ENCODE results near the gene TOLLIP.
"Not testable (repeated sequence)": the region's sequence is repeated elsewhere in the genome, so short reads cannot be mapped to it uniquely, and the experiment has no call there.

Gene TOLLIP

DNA sequence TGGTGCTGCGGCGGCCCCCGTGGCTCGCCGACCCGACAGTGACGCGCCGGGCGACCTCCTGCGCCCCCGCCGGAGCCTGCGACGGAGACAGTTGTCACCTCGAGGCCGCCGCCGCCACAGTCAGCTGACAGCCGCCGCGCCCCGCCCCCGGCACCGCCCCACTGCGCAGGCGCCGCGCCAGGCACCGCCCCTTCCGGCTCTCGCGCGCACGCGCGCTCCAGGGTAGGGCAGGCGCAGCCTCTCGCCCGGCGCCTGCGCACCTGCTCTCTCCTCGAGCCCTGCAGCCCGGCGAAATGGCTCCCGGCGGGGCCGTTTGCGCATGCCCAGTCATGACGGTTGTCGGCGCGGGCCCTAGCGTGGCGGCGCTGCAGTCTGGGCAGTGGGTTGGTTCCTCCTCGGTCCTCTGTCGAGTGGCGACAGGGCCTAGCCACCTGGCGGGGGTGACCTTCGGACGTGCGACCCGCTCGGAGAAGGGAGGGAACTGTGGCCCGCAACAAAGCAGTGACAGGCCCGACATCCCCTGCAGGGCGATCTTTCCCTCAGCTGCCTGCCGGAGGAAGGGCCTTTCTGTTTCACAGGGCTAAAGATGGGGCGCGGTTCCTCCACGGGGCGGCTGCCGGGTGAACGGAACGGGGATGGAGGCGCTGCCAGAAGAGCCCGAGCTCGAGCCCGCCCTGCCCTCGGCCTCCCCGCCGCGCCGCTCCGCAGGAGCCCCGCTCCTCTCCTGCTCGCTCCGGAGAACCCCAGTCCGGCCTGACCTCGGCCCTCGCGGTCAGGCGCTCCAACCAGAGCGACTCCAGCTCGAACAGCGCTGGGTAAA, at the start of gene TOLLIP:
TSS of gene TOLLIP (minus strand) at position 135 of the 820 bp plus-strand sequence. CDS start at position 1, 134 bp downstream.
- Mint-ChIP-seq H3K27ac (peak within 1 kb of the TSS; percentile 91), H3K4me1 (peaks cover 57% of the 10 kb centered on the region), H3K9me3 (peaks cover 9% of the 10 kb centered on the region), H3K4me3 (peak within 1 kb of the TSS; percentile 88), H3K36me3 (peaks cover 20% of the 10 kb centered on the region), H3K27me3 (no peaks in the 10 kb centered on the region)
- peak; percentile 85 for ATAC-seq

DNA sequence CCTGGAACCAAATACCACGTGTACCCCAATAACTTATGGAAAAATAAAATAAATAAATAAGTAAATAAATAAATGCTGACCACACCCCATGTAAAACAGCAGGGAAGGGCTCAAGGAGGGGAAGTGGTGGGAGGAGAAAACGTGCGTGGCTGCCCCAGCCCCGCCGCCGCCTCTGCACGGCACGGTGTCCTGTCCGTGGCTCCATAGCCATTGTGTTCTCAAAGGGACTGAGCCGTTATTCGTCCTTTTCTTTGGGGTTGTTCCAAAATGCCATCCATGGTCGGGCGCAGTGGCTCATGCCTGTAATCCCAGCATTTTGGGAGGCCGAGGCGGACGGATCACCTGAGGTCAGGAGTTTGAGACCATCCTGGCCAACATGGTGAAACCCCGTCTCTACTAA, 49.5 kb upstream of the TOLLIP start:
- not testable (repeated sequence) for H3K4me3 Mint-ChIP-seq, H3K4me1 Mint-ChIP-seq, H3K36me3 Mint-ChIP-seq, ATAC-seq, H3K27ac Mint-ChIP-seq, H3K9me3 Mint-ChIP-seq
- H3K27me3 Mint-ChIP-seq, result peaks cover 27% of the 10 kb centered on the region

- H3K27ac Mint-ChIP-seq, result no peak overlapping the region
- H3K4me1 Mint-ChIP-seq, result no peaks in the 10 kb centered on the region
- peaks cover 33% of the 10 kb centered on the region for H3K27me3 Mint-ChIP-seq
- no peak overlapping the region for H3K4me3 Mint-ChIP-seq
- H3K36me3 Mint-ChIP-seq, result no peaks in the 10 kb centered on the region
- no peaks in the 10 kb centered on the region for H3K9me3 Mint-ChIP-seq
- ATAC-seq, result no peak
These were observed 48.9 kb upstream of the TOLLIP start for GRCh38 chr11:1358286-1358685.

GRCh38 chr11:1356478-1356960, 47.1 kb upstream of the TOLLIP start:
- H3K27me3 Mint-ChIP-seq, result peaks cover 39% of the 10 kb centered on the region
- no peak overlapping the region for H3K4me3 Mint-ChIP-seq
- H3K9me3 Mint-ChIP-seq, result no peaks in the 10 kb centered on the region
- no peak overlapping the region for H3K27ac Mint-ChIP-seq
- H3K4me1 Mint-ChIP-seq, result no peaks in the 10 kb centered on the region
- H3K36me3 Mint-ChIP-seq, result no peaks in the 10 kb centered on the region
- peak; percentile 25 for ATAC-seq

- H3K9me3 Mint-ChIP-seq, result no peaks in the 10 kb centered on the region
- H3K36me3 Mint-ChIP-seq, result no peaks in the 10 kb centered on the region
- ATAC-seq, result no peak
- H3K4me1 Mint-ChIP-seq, result no peaks in the 10 kb centered on the region
- H3K4me3 Mint-ChIP-seq, result no peak overlapping the region
- no peak overlapping the region for H3K27ac Mint-ChIP-seq
- H3K27me3 Mint-ChIP-seq, result peaks cover 39% of the 10 kb centered on the region
These were observed 46.6 kb upstream of the TOLLIP start for GRCh38 chr11:1356007-1356435.

- no peaks in the 10 kb centered on the region for H3K36me3 Mint-ChIP-seq
- no peaks in the 10 kb centered on the region for H3K4me1 Mint-ChIP-seq
- no peak for ATAC-seq
- H3K4me3 Mint-ChIP-seq, result no peak overlapping the region
- no peak overlapping the region for H3K27ac Mint-ChIP-seq
- no peaks in the 10 kb centered on the region for H3K9me3 Mint-ChIP-seq
- H3K27me3 Mint-ChIP-seq, result peaks cover 39% of the 10 kb centered on the region
These were observed 44.9 kb upstream of the TOLLIP start for GRCh38 chr11:1354125-1354938.

DNA sequence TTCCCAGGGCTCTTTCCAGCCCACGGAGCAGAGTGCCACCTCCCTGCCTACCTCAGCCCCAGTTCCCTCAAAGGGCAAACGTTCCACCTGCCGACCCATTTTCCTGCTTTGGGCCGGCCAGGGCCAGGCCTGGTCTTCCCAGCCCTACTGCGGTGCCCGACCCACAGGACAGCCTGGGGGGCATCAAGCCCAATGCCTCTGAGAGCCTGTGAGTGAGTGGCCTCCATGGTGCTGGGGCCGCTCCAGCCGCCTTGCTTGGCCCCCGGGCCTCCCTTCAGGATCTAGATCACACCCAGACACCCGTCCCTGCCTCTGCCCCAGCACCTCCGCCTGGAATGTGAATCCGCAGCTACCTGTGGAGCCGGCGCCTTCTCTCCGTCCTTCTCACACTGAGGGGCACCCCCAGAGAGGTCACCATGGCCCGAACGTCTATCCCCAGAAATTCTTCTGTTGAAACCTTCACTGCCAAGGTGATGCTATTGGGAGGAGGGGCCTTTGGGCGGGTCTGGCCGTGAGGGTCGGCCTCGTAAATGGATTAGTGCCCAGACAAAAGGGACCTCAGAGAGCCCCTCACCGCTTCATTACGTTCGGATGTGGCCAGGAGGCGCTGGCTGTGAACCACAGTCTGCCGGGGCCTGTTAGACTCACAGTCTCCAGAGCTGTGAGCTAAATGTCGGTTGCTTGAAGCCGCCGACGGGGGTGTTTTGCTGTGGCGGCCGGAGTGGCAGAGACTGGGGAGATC, 44.1 kb upstream of the TOLLIP start:
- Mint-ChIP-seq H3K27me3 (peaks cover 39% of the 10 kb centered on the region), H3K27ac (no peak overlapping the region), H3K4me1 (no peaks in the 10 kb centered on the region), H3K9me3 (no peaks in the 10 kb centered on the region), H3K4me3 (no peak overlapping the region), H3K36me3 (no peaks in the 10 kb centered on the region)
- ATAC-seq, result no peak

DNA sequence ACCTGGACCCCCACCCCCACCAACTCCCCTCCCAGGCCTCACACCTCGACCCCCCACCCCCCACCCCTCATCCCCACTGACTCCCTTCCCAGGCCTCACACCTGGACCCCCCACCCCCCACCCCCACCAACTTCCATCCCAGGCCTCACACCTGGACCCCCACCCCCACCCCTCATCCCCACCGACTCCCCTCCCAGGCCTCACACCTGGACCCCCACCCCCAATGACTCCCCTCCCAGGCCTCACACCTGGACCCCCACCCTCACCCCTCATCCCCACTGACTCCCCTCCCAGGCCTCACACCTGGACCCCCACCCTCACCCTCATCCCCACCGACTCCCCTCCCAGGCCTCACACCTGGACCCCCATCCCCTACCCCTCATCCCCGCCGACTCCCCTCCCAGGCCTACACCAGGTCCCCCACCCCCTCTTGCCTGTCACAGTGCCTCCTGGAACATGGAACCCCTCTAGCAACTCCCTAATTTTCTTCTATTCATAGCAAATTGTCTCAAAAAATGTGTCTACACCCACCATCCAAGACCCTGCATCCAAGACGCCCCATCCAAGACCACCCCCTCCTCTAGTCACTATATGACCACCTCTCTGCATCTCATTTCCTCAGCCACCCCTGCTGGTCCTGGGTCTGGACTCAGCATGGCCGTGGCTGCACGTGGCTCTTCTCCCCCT, 43.4 kb upstream of the TOLLIP start:
- ATAC-seq, result no peak
- Mint-ChIP-seq H3K4me1 (no peaks in the 10 kb centered on the region), H3K4me3 (no peak overlapping the region), H3K27me3 (peaks cover 39% of the 10 kb centered on the region), H3K27ac (no peak overlapping the region), H3K36me3 (no peaks in the 10 kb centered on the region), H3K9me3 (no peaks in the 10 kb centered on the region)

- H3K4me3 Mint-ChIP-seq, result no peak overlapping the region
- H3K27ac Mint-ChIP-seq, result peak overlapping the region; percentile 70
- H3K9me3 Mint-ChIP-seq, result no peaks in the 10 kb centered on the region
- H3K36me3 Mint-ChIP-seq, result no peaks in the 10 kb centered on the region
- H3K4me1 Mint-ChIP-seq, result no peaks in the 10 kb centered on the region
- H3K27me3 Mint-ChIP-seq, result peaks cover 30% of the 10 kb centered on the region
- ATAC-seq, result no peak
These were observed 42.0 kb upstream of the TOLLIP start for GRCh38 chr11:1351278-1351937.

DNA sequence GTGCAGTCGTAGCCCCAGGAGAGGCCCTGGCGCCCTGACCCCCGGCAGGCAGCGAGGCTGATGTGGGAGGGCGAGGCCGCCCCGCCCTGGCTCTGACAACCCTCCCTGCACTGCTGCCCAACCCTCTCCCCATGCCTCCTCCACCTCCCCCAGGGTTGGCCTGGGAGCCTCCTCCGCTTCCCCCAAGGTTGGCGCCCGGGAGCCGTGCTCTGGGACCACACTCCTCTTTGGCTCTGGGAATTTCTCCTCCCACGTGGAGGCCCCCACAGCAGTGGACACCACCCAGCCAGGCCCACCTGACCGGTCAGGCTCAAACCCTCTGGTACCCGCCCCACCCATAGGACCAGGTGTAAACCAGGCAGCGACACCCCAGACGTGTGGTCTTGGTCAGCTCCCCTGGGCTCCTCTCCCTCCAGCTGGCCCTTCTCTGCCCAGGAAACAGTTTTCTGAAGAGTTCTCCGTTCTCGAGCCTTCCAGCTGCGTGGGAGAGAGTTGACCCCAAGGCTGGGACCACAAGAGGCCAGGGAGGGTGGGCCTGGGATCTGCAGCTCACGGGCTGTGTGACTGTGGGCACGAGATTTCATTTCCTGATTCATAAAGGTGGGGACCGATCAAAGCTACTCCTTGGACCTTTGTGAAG, 40.8 kb upstream of the TOLLIP start:
- Mint-ChIP-seq H3K9me3 (no peaks in the 10 kb centered on the region), H3K4me1 (no peaks in the 10 kb centered on the region), H3K4me3 (no peak overlapping the region), H3K27ac (no peak overlapping the region), H3K36me3 (no peaks in the 10 kb centered on the region), H3K27me3 (peaks cover 23% of the 10 kb centered on the region)
- no peak for ATAC-seq

DNA sequence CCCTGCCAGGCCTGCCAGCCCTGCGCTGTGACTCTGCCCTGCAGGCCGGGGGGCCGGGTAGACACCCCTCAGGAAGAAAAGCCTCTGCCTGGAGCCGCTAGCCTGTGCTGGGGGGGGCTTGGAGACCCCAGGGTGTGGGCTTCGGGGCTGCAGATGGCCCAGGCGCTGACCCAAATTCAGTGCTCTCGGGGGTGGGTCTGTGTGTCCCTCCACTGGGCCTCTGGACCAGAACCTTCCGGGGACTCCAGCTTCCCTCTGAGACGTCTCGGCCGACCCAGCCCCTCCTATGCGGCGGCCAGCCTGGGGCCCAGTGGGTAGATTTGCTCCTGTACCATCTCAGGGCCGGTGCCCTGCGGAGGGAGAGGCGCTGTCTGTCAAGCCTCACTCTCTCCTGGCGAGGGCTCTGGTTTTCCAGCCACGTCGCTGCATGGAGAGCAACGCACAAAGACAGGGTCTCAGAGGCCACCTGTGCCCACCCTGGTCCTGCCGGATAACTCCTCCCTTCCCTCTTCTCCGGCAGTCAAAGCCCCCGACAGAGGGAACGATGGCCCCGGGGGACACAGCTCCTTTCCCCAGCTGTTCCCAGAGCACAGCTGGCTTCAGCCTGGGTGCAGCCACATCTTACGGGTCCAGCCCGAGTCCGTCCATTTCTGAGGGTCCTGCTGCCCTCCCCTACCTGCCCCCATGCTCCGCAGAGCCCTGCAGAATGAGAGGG, 40.1 kb upstream of the TOLLIP start:
- Mint-ChIP-seq H3K27ac (no peak overlapping the region), H3K27me3 (peaks cover 17% of the 10 kb centered on the region), H3K9me3 (no peaks in the 10 kb centered on the region), H3K4me1 (no peaks in the 10 kb centered on the region), H3K4me3 (no peak overlapping the region), H3K36me3 (no peaks in the 10 kb centered on the region)
- ATAC-seq, result no peak

- Mint-ChIP-seq H3K36me3 (no peaks in the 10 kb centered on the region), H3K4me1 (no peaks in the 10 kb centered on the region), H3K27me3 (peaks cover 11% of the 10 kb centered on the region), H3K9me3 (no peaks in the 10 kb centered on the region), H3K4me3 (no peak overlapping the region), H3K27ac (no peak overlapping the region)
- ATAC-seq, result no peak
These were observed 39.4 kb upstream of the TOLLIP start for GRCh38 chr11:1348796-1349326.

- ATAC-seq, result no peak
- Mint-ChIP-seq H3K4me1 (no peaks in the 10 kb centered on the region), H3K4me3 (no peak overlapping the region), H3K36me3 (no peaks in the 10 kb centered on the region), H3K27me3 (peaks cover 5% of the 10 kb centered on the region), H3K9me3 (no peaks in the 10 kb centered on the region), H3K27ac (no peak overlapping the region)
These were observed 38.8 kb upstream of the TOLLIP start for GRCh38 chr11:1348146-1348795.

Measured in stimulated activated memory B cell treated with anti-CD40 and anti-IgM and Interleukin-4, amounts not matched to agents 10 μg/mL and 1 μg/mL and 100 μg/mL, for 72 hours (primary cell).